Measurements from ENCODE around the gene TMC5. TPM values are rescaled to one million over a fixed set of nuclear protein-coding genes. Genes with fewer than 3 reads are reported as not detected.

TMC5 gene
- polyA plus RNA-seq, 1 of the 3 experiments (the other 2 are of a cell fraction), result not detected

- no peak for TF ChIP-seq YY1 (IDR thresholded peaks at IDR 0.05; ENCODE audit: low read depth)
- no peak for TF ChIP-seq GATA2 (CRISPR knock-in tag; IDR thresholded peaks at IDR 0.05)
- no peak for TF ChIP-seq SIN3A (IDR thresholded peaks at IDR 0.05; ENCODE audit: borderline replicate concordance, low read depth, low read length)
- TF ChIP-seq, protein P1, sequence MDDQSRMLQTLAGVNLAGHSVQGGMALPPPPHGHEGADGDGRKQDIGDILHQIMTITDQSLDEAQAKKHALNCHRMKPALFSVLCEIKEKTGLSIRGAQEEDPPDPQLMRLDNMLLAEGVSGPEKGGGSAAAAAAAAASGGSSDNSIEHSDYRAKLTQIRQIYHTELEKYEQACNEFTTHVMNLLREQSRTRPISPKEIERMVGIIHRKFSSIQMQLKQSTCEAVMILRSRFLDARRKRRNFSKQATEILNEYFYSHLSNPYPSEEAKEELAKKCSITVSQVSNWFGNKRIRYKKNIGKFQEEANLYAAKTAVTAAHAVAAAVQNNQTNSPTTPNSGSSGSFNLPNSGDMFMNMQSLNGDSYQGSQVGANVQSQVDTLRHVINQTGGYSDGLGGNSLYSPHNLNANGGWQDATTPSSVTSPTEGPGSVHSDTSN (IDR thresholded peaks at IDR 0.05), result no peak
- TF ChIP-seq CHD2 (IDR thresholded peaks at IDR 0.05; ENCODE audit: low read length, partially characterized antibody), result no peak
- no peak for TF ChIP-seq FOXJ3 (CRISPR knock-in tag; IDR thresholded peaks at IDR 0.05)
- TF ChIP-seq EZH2phosphoT487 (IDR thresholded peaks at IDR 0.05; ENCODE audit: borderline replicate concordance, low read depth), result no peak
- TF ChIP-seq TEAD4 (IDR thresholded peaks at IDR 0.05; ENCODE audit: borderline replicate concordance, insufficient read depth), result no peak
- TF ChIP-seq NFIC (IDR thresholded peaks at IDR 0.05; ENCODE audit: borderline replicate concordance), result no peak
- no peak for TF ChIP-seq EP300 (IDR thresholded peaks at IDR 0.05; ENCODE audit: borderline replicate concordance in 1 of 2, low read depth in 1 of 2, low read length in 1 of 2)
- no peak for TF ChIP-seq TAF1 (IDR thresholded peaks at IDR 0.05; ENCODE audit: borderline replicate concordance, low read depth, low read length)
- TF ChIP-seq RFX5 (IDR thresholded peaks at IDR 0.05; ENCODE audit: low read length), result no peak
- TF ChIP-seq USF2 (IDR thresholded peaks at IDR 0.05; ENCODE audit: borderline replicate concordance, low read depth, low read length), result no peak
- 44% methylated on average over 3 of the region's 3 CpGs for WGBS (ENCODE audit: low lambda C conversion rate)
- Histone ChIP-seq H3K36me3 (replicated peaks in 1 of 2; ENCODE audit: control insufficient read depth in 1 of 2, insufficient read depth in 2 of 2, low read length in 1 of 2) (no peaks in the 10 kb centered on the region), H3K4me2 (no peak overlapping the region), H2AFZ (ENCODE audit: low read depth) (no peak overlapping the region), H3K4me1 (ENCODE audit: control insufficient read depth in 1 of 2, insufficient read depth in 2 of 2, low read depth in 1 of 2, low read length in 1 of 2) (no peaks in the 10 kb centered on the region), H3K79me2 (ENCODE audit: insufficient read depth) (no peaks in the 10 kb centered on the region), H3K4me3 (ENCODE audit: low read depth in 2 of 2, low read length in 1 of 2) (no peak overlapping the region), H3K9me2 (no peaks in the 10 kb centered on the region), H3K27me3 (ENCODE audit: insufficient read depth) (no peaks in the 10 kb centered on the region), H3K27ac (ENCODE audit: low read depth in 2 of 2, low read length in 1 of 2) (no peak overlapping the region), H4K20me1 (ENCODE audit: insufficient read depth) (no peaks in the 10 kb centered on the region), H3K9ac (no peak overlapping the region), H3K9me3 (no peaks in the 10 kb centered on the region), H3F3A (replicated peaks; ENCODE audit: insufficient read depth) (no peaks in the 10 kb centered on the region)
- CTCF ChIA-PET, result interaction anchor here (1.4 kb wide), 1 partner anchor 19 kb away, joined by 6 read pairs; no protein-coding TSS in a partner anchor
- POLR2A ChIA-PET, result no interaction called here
- no peak for DNase-seq
Measured at GRCh38 chr16:19484096-19484495, 66.4 kb downstream of the TMC5 start.

GRCh38 chr16:19485611-19486010, 67.9 kb downstream of the TMC5 start:
- Histone ChIP-seq H3K9me2 (no peaks in the 10 kb centered on the region), H3K4me1 (ENCODE audit: control insufficient read depth in 1 of 2, insufficient read depth in 2 of 2, low read depth in 1 of 2, low read length in 1 of 2) (no peaks in the 10 kb centered on the region), H3K9me3 (no peaks in the 10 kb centered on the region), H3K36me3 (replicated peaks in 1 of 2; ENCODE audit: control insufficient read depth in 1 of 2, insufficient read depth in 2 of 2, low read length in 1 of 2) (no peaks in the 10 kb centered on the region), H2AFZ (ENCODE audit: low read depth) (no peak overlapping the region), H3K27me3 (ENCODE audit: insufficient read depth) (no peaks in the 10 kb centered on the region), H3K4me2 (no peak overlapping the region), H3K4me3 (ENCODE audit: low read depth in 2 of 2, low read length in 1 of 2) (no peak overlapping the region), H4K20me1 (ENCODE audit: insufficient read depth) (no peaks in the 10 kb centered on the region), H3K9ac (no peak overlapping the region), H3F3A (replicated peaks; ENCODE audit: insufficient read depth) (no peaks in the 10 kb centered on the region), H3K27ac (ENCODE audit: low read depth in 2 of 2, low read length in 1 of 2) (no peak overlapping the region), H3K79me2 (ENCODE audit: insufficient read depth) (no peaks in the 10 kb centered on the region)
- ChIA-PET POLR2A (no interaction called here), CTCF (no interaction called here)
- 80% methylated on average over 5 of the region's 5 CpGs for WGBS (ENCODE audit: low lambda C conversion rate)
- DNase-seq, result no peak
- TF ChIP-seq RCOR1 (IDR thresholded peaks at IDR 0.05; ENCODE audit: low read length), result no peak
- TF ChIP-seq EP300 (IDR thresholded peaks at IDR 0.05; ENCODE audit: borderline replicate concordance in 1 of 2, low read depth in 1 of 2, low read length in 1 of 2), result no peak
- no peak for TF ChIP-seq CTCF (IDR thresholded peaks at IDR 0.05)
- TF ChIP-seq YY1 (IDR thresholded peaks at IDR 0.05; ENCODE audit: low read depth), result no peak
- TF ChIP-seq, protein P2, sequence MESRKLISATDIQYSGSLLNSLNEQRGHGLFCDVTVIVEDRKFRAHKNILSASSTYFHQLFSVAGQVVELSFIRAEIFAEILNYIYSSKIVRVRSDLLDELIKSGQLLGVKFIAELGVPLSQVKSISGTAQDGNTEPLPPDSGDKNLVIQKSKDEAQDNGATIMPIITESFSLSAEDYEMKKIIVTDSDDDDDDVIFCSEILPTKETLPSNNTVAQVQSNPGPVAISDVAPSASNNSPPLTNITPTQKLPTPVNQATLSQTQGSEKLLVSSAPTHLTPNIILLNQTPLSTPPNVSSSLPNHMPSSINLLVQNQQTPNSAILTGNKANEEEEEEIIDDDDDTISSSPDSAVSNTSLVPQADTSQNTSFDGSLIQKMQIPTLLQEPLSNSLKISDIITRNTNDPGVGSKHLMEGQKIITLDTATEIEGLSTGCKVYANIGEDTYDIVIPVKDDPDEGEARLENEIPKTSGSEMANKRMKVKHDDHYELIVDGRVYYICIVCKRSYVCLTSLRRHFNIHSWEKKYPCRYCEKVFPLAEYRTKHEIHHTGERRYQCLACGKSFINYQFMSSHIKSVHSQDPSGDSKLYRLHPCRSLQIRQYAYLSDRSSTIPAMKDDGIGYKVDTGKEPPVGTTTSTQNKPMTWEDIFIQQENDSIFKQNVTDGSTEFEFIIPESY (IDR thresholded peaks at IDR 0.05; ENCODE audit: borderline replicate concordance, low read depth), result no peak
- TF ChIP-seq SIN3A (IDR thresholded peaks at IDR 0.05; ENCODE audit: borderline replicate concordance, low read depth, low read length), result no peak
- no peak for TF ChIP-seq TCF12 (IDR thresholded peaks at IDR 0.05)
- TF ChIP-seq, protein P1 (IDR thresholded peaks at IDR 0.05), result no peak
- no peak for TF ChIP-seq MXI1 (IDR thresholded peaks at IDR 0.05; ENCODE audit: low read depth, low read length)
- no peak for TF ChIP-seq TEAD4 (IDR thresholded peaks at IDR 0.05; ENCODE audit: borderline replicate concordance, insufficient read depth)
- no peak for TF ChIP-seq RAD21 (IDR thresholded peaks at IDR 0.05; ENCODE audit: low read length)

All from SK-N-SH (cell line).